ENCODE data around the gene STAC2.
"Not testable (repeated sequence)": the region's sequence is repeated elsewhere in the genome, so short reads cannot be mapped to it uniquely, and the experiment has no call there.

STAC2 gene, protein sequence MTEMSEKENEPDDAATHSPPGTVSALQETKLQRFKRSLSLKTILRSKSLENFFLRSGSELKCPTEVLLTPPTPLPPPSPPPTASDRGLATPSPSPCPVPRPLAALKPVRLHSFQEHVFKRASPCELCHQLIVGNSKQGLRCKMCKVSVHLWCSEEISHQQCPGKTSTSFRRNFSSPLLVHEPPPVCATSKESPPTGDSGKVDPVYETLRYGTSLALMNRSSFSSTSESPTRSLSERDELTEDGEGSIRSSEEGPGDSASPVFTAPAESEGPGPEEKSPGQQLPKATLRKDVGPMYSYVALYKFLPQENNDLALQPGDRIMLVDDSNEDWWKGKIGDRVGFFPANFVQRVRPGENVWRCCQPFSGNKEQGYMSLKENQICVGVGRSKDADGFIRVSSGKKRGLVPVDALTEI

DNA sequence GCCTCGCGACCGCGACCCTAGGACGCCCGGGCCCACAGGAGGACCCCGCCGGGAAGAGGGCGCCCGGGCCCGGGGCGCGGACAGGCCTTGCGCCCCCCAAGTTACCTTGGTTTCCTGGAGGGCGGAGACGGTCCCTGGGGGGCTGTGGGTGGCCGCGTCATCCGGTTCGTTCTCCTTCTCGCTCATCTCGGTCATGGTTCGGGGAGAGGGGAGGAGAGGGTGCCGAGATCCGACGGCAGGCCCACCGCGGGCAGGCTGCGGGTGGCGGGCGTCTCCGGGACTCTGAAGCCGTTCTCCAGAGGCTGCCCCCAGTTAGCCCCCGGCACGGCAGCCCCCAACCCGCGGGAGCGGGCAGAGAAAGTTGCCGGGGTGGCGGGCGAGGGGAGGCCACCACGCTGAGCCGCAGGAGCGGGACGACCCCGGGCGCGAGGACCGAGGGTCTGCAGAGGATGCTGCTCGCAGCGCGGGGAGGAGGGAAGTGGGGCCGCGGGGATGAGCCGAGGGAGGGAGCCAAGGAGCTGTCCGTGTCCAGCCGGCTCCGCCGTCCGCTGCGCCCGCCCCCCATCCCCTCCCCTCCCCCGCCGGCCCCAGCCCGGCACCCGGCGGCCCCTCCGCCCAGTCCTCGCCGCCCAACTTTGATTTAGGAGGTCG is at the start of gene STAC2:
STAC2 (minus strand) TSS at position 638 of the 651 bp plus-strand sequence; CDS start at position 195, 443 bp downstream.
- DNase-seq = no peak

- no peak for DNase-seq
These were observed 45.8 kb upstream of the STAC2 start for GRCh38 chr17:39271546-39271945.

DNA sequence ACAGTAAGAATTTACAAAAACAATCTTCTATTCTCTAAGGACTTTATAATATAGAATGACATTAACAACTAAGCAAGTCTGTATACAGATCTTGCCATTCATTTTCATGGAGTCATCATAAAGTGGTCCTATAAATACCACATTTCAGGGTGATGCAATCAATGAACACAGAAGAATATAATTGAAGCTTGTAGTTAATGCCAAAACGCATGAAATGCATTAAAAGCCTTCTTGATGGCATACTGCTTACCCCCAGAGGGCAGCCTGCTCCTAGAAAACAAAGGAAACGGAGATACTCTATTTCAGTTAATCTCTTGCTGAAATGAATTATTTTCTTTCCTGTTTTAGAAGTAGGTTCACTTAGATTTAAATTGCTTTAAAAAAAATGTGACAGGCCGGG is 45.2 kb upstream of the STAC2 start:
- DNase-seq = no peak

DNA sequence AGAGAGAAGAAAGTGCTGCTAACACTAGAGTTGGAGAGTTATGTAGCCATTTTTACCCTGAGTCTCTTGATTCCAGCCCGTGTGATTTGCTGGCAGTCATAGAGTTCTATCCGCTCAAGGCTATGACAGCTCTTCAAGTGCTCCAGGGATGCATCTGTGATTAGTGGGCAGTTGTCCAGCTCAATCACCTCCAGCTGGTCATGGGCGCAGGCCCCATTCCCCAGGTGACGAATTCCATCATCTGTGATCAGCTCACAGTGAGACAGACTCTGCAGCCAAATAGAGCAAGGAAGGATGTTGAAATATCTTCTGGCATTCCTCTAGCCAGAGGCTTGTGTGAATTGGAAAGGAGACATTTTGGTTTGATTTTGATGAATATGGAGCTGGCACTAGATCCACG is 38.4 kb upstream of the STAC2 start:
- no peak for DNase-seq

- no peak for DNase-seq
These were observed 35.5 kb upstream of the STAC2 start for GRCh38 chr17:39261286-39261685.

GRCh38 chr17:39252788-39253460 is 27.2 kb upstream of the STAC2 start:
- no peak for DNase-seq

DNA sequence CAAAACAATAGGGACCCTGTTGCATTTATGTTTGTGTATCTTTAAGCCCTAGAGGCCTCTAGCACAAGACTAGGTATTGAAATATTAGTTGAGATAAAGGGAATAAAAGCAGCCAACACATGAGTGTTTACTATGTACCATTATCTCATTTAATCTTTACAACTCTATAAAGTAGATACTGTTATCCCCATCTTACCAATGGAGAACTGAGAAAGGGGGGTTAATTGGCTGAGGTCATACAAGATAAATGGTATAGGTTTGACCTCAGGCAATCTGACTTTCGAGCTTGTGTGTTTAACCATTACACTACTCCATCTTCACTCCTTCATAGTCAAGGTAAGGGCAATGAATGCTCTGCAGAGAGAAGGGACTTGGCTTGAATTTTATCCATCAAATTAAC is 26.3 kb upstream of the STAC2 start:
- DNase-seq = no peak

GRCh38 chr17:39250076-39250475 is 24.3 kb upstream of the STAC2 start:
- not testable (repeated sequence) for DNase-seq

GRCh38 chr17:39246274-39246673 is 20.5 kb upstream of the STAC2 start:
- no peak for DNase-seq

DNA sequence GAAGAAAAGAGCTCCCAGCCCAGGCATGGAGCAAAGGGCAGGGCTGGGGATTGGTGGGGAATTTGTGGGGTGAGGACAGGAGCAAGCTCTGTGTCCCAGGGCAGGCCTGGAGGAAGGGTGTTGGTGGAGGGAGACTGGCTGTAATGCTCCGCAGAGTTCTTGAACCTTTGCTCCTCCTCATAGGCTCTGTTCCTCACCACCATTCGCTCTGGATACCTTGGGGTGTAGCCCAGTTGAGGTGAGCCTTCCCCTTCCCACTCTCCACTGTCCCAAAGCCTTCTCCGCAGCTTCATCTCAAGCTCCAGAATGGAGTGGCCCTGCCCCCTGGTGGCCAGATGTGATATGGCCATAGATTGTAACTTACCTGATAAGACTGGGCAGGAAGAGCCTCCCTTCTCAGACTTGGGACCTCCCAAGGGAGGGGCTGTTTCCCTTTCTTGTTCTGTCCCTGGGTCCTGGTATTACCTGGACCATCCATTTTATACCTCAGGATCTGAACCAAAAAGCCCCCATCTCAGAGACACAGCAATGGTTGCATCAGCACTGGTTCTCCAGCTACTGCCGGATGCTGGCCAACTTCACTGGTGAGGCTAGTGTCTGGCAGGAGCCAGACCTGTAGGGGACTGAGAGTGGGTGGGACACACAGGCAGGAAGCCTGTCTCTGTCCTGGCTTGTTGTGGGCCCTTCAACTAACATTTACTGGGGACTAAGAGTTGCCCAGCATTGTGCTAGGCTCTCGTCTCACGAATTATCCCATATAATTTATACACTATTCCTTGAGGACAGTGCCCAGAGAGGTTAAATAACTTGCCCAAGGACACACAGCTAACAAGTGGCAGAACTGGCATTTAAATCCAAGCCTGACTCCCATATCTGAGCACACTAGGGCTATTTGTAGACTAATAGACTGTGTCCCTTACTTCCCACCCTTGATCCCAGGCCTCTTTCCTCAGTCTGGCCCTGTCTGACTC is 19.1 kb upstream of the STAC2 start:
- no peak for DNase-seq

GRCh38 chr17:39244016-39244599 is 18.4 kb upstream of the STAC2 start:
- DNase-seq = no peak

GRCh38 chr17:39243155-39243554 is 17.4 kb upstream of the STAC2 start:
- no peak for DNase-seq

- DNase-seq = no peak
These were observed 14.9 kb upstream of the STAC2 start for GRCh38 chr17:39240631-39241030.

DNA sequence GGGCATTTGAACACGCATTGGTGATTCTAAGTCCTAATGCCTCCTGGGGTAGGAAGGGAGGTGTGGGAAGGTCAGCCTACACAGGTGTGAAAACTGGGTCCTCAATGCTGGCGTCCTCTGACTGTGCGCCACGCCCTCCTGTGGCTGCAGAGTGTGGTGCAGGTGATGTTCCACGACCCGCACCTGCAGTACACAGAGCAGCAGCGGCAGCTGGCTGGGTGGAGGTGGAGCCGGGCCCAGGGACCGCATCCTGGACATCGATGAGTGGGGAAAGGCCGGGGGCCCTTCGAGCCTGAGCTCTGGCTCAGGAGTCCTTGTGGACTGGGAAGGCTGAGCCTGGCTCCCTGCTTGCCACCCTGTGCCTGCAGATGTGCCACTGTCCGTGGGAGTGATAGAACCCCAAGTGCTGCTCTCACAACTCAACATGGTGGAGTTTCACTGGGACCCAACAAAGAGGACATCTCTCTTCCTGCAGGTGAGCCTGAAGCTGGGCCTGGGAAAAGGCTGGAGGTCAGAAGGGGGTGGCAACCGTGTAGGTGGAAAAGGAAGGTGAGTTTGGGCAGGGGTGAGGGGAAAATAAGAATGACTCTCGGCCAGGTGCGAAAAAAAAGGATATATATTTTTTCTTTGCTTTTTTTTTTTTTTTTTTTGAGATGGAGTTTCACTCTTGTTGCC is 14.0 kb upstream of the STAC2 start:
- DNase-seq = no peak

DNA sequence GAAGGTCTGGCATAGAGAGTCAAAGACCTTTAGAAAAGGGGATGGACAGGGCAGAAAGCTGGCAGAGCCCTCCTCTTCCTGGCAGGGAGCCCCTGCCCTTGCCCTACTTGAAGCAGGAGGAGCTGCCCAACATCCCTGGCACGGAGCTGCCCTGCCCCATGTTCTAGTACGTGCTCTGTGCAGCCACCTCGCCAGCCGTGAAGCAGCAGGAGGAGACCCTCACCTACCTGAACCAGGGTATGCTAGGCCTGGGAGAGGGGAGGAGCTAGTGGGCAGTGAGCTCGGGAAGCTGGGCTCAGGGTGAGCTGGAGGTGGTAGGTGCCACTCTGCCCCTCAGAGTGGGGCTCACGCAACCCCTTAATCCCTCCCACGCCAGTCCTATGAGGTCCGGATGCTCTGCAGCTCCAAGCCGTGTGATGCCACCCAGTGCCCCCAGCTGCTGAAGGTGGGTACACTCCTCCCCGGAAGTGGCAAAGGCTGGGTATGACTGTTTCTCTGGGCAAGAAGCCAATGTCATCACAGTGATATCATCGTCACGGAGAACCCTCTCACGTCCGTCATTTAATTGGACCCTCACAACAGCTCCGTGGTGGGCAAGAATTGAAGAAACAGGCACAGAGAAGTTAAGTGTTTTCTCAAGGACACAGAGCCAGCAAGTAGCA is 12.7 kb upstream of the STAC2 start:
- no peak for DNase-seq

- DNase-seq = no peak
These were observed 11.8 kb upstream of the STAC2 start for GRCh38 chr17:39237586-39237985.

DNA sequence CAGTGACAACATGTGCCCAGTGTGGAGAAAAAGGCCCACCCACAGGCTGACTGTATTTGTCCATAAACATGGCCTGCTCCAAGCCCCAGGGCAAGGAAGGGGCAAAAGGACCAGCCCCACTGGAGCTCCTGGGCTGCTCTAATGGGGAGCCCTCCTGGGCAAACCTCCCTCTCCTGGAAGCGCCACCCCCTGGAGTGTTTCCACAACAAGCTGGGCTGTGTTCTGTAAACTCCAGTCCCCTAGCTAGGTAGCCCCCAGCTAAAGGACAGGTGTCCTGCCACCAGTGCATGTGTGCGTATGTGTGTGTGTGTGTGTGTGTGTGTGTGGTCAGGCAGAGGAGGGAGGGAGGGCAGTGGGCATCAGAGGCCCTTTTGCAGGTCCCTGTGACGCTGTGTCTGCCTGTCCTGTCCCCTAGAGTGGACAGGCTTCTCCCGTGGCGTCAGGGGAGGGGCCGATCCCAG is 11.3 kb upstream of the STAC2 start:
- no peak for DNase-seq

- no peak for DNase-seq
These were observed 10.7 kb upstream of the STAC2 start for GRCh38 chr17:39236450-39236927.

- DNase-seq = no peak
These were observed 10.1 kb upstream of the STAC2 start for GRCh38 chr17:39235555-39236449.
